NCI-H146 (cell line): ENCODE results near the gene PGLYRP2.

ENCODE experiments used
- DNase-seq: peaks from one replicate; lab custom pipeline; 2025; lab: John Stamatoyannopoulos, UW

Gene PGLYRP2

GRCh38 chr19:15439078-15439799, 40.1 kb downstream of the PGLYRP2 start:
- no peak for DNase-seq

GRCh38 chr19:15438577-15438976, 40.7 kb downstream of the PGLYRP2 start:
- no peak for DNase-seq

DNA sequence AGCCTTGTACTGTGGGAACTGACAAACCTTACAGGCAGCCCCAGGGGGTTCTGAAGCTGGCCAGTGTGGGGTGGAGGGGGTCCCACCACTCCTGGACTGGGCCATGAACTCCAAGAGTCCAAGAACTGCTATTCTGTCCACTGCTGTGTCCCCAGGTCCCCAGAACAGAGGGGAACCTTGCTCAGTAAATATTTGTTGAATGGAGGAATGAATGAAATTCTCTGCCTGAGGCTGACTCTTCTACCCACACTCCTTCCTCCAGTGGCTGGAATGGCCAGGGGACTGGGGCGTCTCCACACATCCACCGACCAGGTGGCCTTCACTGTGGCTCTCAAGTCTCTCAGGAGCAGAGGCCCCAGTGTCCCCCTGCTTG, 41.2 kb downstream of the PGLYRP2 start:
- DNase-seq: no peak

- DNase-seq: no peak
These were observed 41.8 kb downstream of the PGLYRP2 start for GRCh38 chr19:15437355-15438123.

GRCh38 chr19:15436826-15437110, 42.5 kb downstream of the PGLYRP2 start:
- DNase-seq: no peak

- no peak for DNase-seq
These were observed 43.1 kb downstream of the PGLYRP2 start for GRCh38 chr19:15436012-15436825.

- no peak for DNase-seq
These were observed 45.7 kb downstream of the PGLYRP2 start for GRCh38 chr19:15433519-15434069.

DNA sequence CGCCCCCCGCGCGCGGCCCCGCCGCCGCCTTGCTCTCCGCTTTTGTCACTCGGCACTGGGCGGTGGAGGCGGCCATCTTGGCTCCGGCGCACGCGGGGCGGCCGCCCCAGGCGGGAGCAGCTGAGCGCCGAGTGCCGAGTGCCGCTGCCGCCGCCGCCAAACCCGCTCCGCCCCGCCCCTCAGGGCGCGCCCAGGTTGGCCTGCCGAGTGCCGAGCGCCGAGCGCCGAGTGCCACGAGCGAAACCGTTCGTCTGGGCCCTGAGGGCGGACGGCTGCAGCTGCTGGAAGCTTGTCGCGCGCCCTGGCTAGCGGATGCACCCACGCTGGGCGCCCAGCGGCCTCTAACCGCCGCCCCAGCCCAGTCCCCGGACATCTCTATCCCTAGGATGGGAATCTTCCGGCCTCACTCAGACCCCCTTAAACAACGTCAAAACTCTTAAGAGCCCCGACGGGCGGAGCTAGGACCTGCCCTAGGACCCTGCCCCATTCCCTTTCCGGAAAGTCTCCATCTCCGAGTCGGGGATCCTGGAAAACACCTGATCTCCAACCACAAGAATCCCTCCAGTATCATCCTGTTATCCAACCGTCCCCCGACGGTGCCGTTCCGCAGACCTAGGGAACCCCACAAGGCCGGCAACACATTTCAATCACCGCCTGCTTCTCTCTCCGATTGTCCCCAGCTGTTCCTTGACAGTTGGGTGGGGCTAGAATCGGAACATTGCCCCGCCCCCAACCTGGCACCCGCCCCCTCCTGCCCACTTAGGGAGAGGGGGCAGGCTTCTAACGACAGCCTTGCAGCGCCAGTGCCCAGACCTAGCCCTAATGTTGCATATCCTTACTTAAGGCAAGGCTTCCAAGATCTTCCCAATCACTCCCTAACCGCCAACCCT, 46.4 kb downstream of the PGLYRP2 start:
- peak; percentile 93 for DNase-seq

GRCh38 chr19:15432018-15432494, 47.2 kb downstream of the PGLYRP2 start:
- peak; percentile 21 for DNase-seq

DNA sequence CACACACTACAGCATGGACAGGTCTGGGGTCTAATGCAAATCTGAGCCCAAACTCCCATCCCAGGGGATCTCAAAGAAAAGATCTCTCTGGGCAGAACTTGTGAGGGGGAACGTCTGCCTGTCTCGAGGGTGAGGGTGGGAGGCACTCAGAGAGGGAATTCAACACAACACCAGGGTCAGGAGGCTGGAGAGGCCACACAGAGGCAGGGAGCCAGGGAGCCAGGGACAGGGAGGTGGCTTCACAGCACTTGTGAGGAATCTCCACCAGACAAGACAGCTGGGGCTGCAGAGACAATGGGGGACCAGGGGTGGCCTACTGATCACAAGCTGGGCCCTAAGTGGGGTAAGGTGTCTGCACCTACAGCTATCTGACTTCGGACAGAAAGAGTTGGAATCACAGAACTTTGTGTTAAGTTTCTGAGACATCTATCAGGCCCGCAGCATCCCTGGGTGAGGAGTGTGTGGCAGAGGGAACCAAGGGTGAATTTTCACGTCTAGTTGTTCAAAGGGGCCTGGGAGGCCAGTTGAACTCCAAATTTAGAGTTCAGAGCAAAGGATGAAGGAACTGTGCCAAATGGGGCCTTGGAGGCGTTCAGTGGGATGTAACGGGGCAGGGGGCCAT, 47.8 kb downstream of the PGLYRP2 start:
- no peak for DNase-seq

GRCh38 chr19:15430526-15431120, 48.7 kb downstream of the PGLYRP2 start:
- no peak for DNase-seq

GRCh38 chr19:15429825-15430467, 49.4 kb downstream of the PGLYRP2 start:
- DNase-seq: no peak

DNA sequence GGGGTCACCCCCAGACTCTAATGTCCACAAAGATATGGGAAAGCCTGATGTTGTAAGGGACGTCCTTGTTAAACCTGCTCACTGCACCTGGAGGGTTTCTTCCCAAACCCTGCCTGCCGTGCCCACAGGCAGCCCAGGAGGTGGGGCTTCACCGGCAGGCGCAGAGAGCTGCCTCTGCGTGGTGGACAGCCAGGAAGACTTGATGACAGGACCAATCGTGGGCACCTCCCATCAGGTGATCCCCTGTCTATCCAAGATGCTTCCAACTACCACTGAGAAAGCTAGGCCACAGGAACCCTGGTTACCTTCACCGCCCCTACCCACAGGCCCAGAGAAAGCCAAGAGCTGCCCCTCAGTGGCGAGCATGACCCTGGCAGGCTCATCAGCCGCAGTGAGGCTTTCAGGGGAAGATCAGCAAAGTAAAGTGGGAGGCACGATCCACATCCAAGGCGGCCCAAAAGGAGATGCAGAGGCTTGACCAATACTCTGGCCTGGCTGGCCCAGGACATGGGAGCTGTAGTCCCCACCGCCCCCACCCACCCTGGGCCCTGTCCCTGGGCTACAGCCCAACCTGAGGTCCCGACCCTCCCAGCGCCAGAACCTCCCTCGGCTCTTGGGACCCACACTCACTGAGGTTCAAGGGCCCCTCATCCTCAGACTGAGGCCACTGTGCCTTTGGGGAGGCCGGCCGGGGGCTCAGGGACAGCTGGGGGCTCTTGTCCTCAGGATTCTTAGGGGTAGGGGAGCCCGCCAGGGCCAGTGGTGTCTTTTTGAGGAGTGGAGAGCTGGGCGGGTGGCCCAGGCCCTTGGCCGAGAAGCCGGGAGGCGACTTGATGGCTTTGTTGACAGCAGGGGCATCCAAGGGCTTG, 50.1 kb downstream of the PGLYRP2 start:
- no peak for DNase-seq

- no peak for DNase-seq
These were observed 51.3 kb downstream of the PGLYRP2 start for GRCh38 chr19:15427991-15428471.

GRCh38 chr19:15427350-15427700, 52.0 kb downstream of the PGLYRP2 start:
- no peak for DNase-seq

DNA sequence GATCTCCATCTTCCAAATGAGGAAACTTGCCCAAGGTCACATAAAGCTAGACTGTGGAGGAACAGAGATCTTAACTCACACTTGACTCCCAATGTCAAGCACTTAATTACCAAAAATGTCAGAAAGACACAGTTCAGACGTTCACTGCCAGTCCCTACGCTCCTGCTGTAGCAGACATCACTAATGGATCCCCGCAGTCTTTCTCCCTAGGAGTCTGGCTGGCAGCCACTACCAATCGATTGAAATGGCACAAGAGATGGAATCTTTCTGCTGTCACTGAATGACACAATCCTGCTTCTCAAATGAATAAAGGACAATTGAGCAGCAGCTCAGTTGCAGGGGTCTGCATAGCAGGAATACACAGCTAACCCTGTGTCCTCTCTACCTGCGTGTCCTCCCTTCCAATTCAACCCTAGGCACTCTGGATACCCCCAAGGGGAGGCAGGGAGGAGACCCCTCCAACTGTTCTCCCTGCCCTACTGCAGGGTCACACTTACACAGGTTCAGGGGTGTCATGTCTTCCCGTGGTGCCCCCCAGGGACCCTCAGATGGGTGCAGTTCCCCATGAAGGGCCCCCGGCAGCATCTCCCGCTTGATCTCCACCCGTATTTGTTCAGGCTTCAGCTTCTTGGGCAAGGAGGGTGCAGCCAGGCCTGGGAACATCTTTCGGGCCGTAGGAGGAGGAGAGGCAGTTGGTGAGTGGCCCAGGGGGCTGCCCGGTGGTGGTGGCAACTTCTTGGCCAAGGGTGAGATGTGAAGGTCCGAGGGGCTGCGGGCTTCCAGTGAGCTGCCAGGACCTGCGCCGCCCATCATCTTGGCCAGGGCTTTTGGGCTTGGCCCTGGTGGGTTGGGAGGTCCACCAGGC, 52.6 kb downstream of the PGLYRP2 start:
- DNase-seq: no peak

- no peak for DNase-seq
These were observed 53.9 kb downstream of the PGLYRP2 start for GRCh38 chr19:15425321-15425950.
